ENCODE results near the gene SLC35D1. TPM values are rescaled to one million over a fixed set of nuclear protein-coding genes. Genes with fewer than 3 reads are reported as not detected.
A peak's percentile ranks its signal among the peaks of the same experiment; 100 is the strongest.

Gene SLC35D1
- total and polyA plus RNA-seq, 9 of the 15 experiments (the other 6 are each of a cell fraction or from before 2014, with no cell fraction given): 2.3 to 10.4 (median 6.4) TPM

DNA sequence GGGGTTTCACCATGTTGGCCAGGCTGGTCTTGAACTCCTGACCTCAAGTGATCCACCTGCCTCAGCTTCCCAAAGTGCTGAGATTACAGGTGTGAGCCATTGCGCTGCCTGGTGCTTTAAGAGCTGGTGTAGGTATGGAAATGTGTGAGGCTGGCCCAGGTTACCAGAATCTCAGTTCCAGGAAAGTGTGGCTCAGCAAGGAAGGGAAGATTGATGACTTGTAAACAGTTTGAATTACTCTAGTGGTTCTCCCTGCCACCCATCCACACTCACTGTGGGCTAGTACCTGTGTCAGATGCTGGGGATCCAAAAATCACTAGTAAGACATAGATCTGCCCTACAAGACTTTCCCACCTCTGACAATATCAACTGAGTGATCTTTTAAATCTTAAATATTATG is 34.5 kb upstream of the SLC35D1 start (continued):
- TF ChIP-seq, protein P1, sequence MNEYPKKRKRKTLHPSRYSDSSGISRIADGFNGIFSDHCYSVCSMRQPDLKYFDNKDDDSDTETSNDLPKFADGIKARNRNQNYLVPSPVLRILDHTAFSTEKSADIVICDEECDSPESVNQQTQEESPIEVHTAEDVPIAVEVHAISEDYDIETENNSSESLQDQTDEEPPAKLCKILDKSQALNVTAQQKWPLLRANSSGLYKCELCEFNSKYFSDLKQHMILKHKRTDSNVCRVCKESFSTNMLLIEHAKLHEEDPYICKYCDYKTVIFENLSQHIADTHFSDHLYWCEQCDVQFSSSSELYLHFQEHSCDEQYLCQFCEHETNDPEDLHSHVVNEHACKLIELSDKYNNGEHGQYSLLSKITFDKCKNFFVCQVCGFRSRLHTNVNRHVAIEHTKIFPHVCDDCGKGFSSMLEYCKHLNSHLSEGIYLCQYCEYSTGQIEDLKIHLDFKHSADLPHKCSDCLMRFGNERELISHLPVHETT (CRISPR knock-in tag; conservative IDR thresholded peaks at IDR 0.05 in 1 of 2, IDR thresholded peaks at IDR 0.05 in 1 of 2): no peak
- TF ChIP-seq RHOXF2B (CRISPR knock-in tag; conservative IDR thresholded peaks at IDR 0.05) (no peak), HDAC1 (IDR thresholded peaks at IDR 0.05) (no peak), NRF1 (conservative IDR thresholded peaks at IDR 0.05 in 1 of 2, IDR thresholded peaks at IDR 0.05 in 1 of 2) (no peak), EP300 (IDR thresholded peaks at IDR 0.05; ENCODE audit: low read length) (peak; percentile 20; the same call in 1 of the 2 replicates), ZNF507 (tag; conservative IDR thresholded peaks at IDR 0.05) (no peak), NONO (IDR thresholded peaks at IDR 0.05; ENCODE audit: low read depth in 2 of 2, low read length in 1 of 2) (no peak), ZEB2 (IDR thresholded peaks at IDR 0.05) (peak; percentile 33; the same call in 1 of the 2 replicates)
- TF ChIP-seq, protein P2, sequence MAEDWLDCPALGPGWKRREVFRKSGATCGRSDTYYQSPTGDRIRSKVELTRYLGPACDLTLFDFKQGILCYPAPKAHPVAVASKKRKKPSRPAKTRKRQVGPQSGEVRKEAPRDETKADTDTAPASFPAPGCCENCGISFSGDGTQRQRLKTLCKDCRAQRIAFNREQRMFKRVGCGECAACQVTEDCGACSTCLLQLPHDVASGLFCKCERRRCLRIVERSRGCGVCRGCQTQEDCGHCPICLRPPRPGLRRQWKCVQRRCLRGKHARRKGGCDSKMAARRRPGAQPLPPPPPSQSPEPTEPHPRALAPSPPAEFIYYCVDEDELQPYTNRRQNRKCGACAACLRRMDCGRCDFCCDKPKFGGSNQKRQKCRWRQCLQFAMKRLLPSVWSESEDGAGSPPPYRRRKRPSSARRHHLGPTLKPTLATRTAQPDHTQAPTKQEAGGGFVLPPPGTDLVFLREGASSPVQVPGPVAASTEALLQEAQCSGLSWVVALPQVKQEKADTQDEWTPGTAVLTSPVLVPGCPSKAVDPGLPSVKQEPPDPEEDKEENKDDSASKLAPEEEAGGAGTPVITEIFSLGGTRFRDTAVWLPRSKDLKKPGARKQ (CRISPR knock-in tag; IDR thresholded peaks at IDR 0.05): no peak
- TF ChIP-seq, protein P3, sequence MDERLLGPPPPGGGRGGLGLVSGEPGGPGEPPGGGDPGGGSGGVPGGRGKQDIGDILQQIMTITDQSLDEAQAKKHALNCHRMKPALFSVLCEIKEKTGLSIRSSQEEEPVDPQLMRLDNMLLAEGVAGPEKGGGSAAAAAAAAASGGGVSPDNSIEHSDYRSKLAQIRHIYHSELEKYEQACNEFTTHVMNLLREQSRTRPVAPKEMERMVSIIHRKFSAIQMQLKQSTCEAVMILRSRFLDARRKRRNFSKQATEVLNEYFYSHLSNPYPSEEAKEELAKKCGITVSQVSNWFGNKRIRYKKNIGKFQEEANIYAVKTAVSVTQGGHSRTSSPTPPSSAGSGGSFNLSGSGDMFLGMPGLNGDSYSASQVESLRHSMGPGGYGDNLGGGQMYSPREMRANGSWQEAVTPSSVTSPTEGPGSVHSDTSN (CRISPR knock-in tag; IDR thresholded peaks at IDR 0.05; ENCODE audit: low read depth): no peak
- TF ChIP-seq, protein P3 (tag; conservative IDR thresholded peaks at IDR 0.05; ENCODE audit: low read depth): 0 out of 2 replicates have a peak, but pooled peaks have one; percentile 19
